ENCODE data around the gene RAB39A. TPM values are rescaled to one million over a fixed set of nuclear protein-coding genes. Genes with fewer than 3 reads are reported as not detected.
"Not testable (repeated sequence)": the region's sequence is repeated elsewhere in the genome, so short reads cannot be mapped to it uniquely, and the experiment has no call there.

The RAB39A gene
- total RNA-seq, 4 donors from 2014 or later: 0.68 TPM; not detected in 3

GRCh38 chr11:107908211-107908610, 20.0 kb upstream of the RAB39A start:
- intact Hi-C loops (cut with DNase I; ENCODE audit: low total_unique reads): no loop called here
- in situ Hi-C loops (cut with MboI; ENCODE audit: low pct_ligation_motif_present in 1 of 4, low pct_unique_long_range_greater_than_20kb in 1 of 4, low sequenced_read_pairs in 3 of 4): no loop called here
- no peaks in the 10 kb centered on the region for H3K4me1 ChIP-seq
- 84 to 85% methylated on average over 13 to 23 of the region's 23 CpGs for WGBS, 2 donors (ENCODE audit: low coverage in 1 of 2)
- no peak for DNase-seq
- no peak overlapping the region for H3K27ac ChIP-seq
- no peaks in the 10 kb centered on the region for H3K27me3 ChIP-seq
- TF ChIP-seq POLR2A (IDR thresholded peaks at IDR 0.05) (no peak), CTCF (IDR thresholded peaks at IDR 0.05) (no peak), EP300 (IDR thresholded peaks at IDR 0.05; ENCODE audit: low read depth) (no peak), POLR2AphosphoS5 (IDR thresholded peaks at IDR 0.05) (no peak)
- H3K36me3 ChIP-seq: no peaks in the 10 kb centered on the region
- no peaks in the 10 kb centered on the region for H3K9me3 ChIP-seq
- no peak overlapping the region for H3K4me3 ChIP-seq

GRCh38 chr11:107912415-107912814, 15.8 kb upstream of the RAB39A start:
- DNase-seq; H3K36me3 ChIP-seq; intact Hi-C loops (cut with DNase I; ENCODE audit: low total_unique reads); H3K4me3 ChIP-seq; H3K27me3 ChIP-seq; H3K9me3 ChIP-seq; H3K27ac ChIP-seq; H3K4me1 ChIP-seq; in situ Hi-C loops (cut with MboI; ENCODE audit: low pct_ligation_motif_present in 1 of 4, low pct_unique_long_range_greater_than_20kb in 1 of 4, low sequenced_read_pairs in 3 of 4): not testable (repeated sequence)
- no CpG with 5 or more reads among the region's 38 CpGs for WGBS, 2 donors (ENCODE audit: low coverage in 1 of 2)

- Histone ChIP-seq H3K4me3 (no peak overlapping the region), H3K27ac (no peak overlapping the region), H3K36me3 (no peaks in the 10 kb centered on the region), H3K9me3 (no peaks in the 10 kb centered on the region), H3K27me3 (no peaks in the 10 kb centered on the region), H3K4me1 (no peaks in the 10 kb centered on the region)
- TF ChIP-seq EP300 (IDR thresholded peaks at IDR 0.05; ENCODE audit: low read depth) (no peak), POLR2AphosphoS5 (IDR thresholded peaks at IDR 0.05) (no peak), POLR2A (IDR thresholded peaks at IDR 0.05) (no peak), CTCF (IDR thresholded peaks at IDR 0.05) (no peak)
- DNase-seq: no peak
- in situ Hi-C loops (cut with MboI; ENCODE audit: low pct_ligation_motif_present in 1 of 4, low pct_unique_long_range_greater_than_20kb in 1 of 4, low sequenced_read_pairs in 3 of 4): no loop called here
- intact Hi-C loops (cut with DNase I; ENCODE audit: low total_unique reads): no loop called here
- 91% methylated on average over 5 of the region's 5 CpGs; no CpG with 5 or more reads in 1 of the 2 donors for WGBS, 2 donors (ENCODE audit: low coverage in 1 of 2)
Observed at GRCh38 chr11:107915229-107915628, 13.0 kb upstream of the RAB39A start.

- in situ Hi-C loops (cut with MboI; ENCODE audit: low pct_ligation_motif_present in 1 of 4, low pct_unique_long_range_greater_than_20kb in 1 of 4, low sequenced_read_pairs in 3 of 4): no loop called here
- Histone ChIP-seq H3K27ac (no peak overlapping the region), H3K9me3 (no peaks in the 10 kb centered on the region), H3K27me3 (no peaks in the 10 kb centered on the region), H3K36me3 (no peaks in the 10 kb centered on the region), H3K4me1 (no peaks in the 10 kb centered on the region), H3K4me3 (no peak overlapping the region)
- WGBS, 2 donors (ENCODE audit: low coverage in 1 of 2): 0 to 34% methylated on average over 1 to 13 of the region's 13 CpGs
- peak; percentile 28 for DNase-seq
- TF ChIP-seq POLR2AphosphoS5 (IDR thresholded peaks at IDR 0.05) (no peak), CTCF (IDR thresholded peaks at IDR 0.05) (peak in 3 of 5 experiments; percentile 35 to 46 (median 44)), POLR2A (IDR thresholded peaks at IDR 0.05) (no peak), EP300 (IDR thresholded peaks at IDR 0.05; ENCODE audit: low read depth) (no peak)
- intact Hi-C loops (cut with DNase I; ENCODE audit: low total_unique reads): no loop called here
Observed at GRCh38 chr11:107916671-107917241, 11.5 kb upstream of the RAB39A start.

- no peak for TF ChIP-seq CTCF (IDR thresholded peaks at IDR 0.05)
- no peak for TF ChIP-seq EP300 (IDR thresholded peaks at IDR 0.05; ENCODE audit: low read depth)
- no peak for TF ChIP-seq POLR2AphosphoS5 (IDR thresholded peaks at IDR 0.05)
- TF ChIP-seq POLR2A (IDR thresholded peaks at IDR 0.05): no peak
- 71 to 78% methylated on average over 1 of the region's 1 CpG for WGBS, 2 donors (ENCODE audit: low coverage in 1 of 2)
- Histone ChIP-seq H3K4me3 (no peak overlapping the region), H3K36me3 (no peaks in the 10 kb centered on the region), H3K27me3 (no peaks in the 10 kb centered on the region), H3K27ac (no peak overlapping the region), H3K9me3 (no peaks in the 10 kb centered on the region), H3K4me1 (no peaks in the 10 kb centered on the region)
- intact Hi-C loops (cut with DNase I; ENCODE audit: low total_unique reads) (no loop called here), in situ Hi-C loops (cut with MboI; ENCODE audit: low pct_ligation_motif_present in 1 of 4, low pct_unique_long_range_greater_than_20kb in 1 of 4, low sequenced_read_pairs in 3 of 4) (no loop called here)
- DNase-seq: no peak
Observed at GRCh38 chr11:107921997-107922396, 6.3 kb upstream of the RAB39A start.

GRCh38 chr11:107923519-107923918, 4.7 kb upstream of the RAB39A start:
- H3K27me3 ChIP-seq; H3K27ac ChIP-seq; H3K4me3 ChIP-seq; intact Hi-C loops (cut with DNase I; ENCODE audit: low total_unique reads); H3K9me3 ChIP-seq; in situ Hi-C loops (cut with MboI; ENCODE audit: low pct_ligation_motif_present in 1 of 4, low pct_unique_long_range_greater_than_20kb in 1 of 4, low sequenced_read_pairs in 3 of 4); H3K4me1 ChIP-seq; H3K36me3 ChIP-seq; DNase-seq: not testable (repeated sequence)
- WGBS, 2 donors (ENCODE audit: low coverage in 1 of 2): 27 to 56% methylated on average over 1 of the region's 1 CpG

Measured in transverse colon (tissue), 4 donors.